GM18517 (cell line): ENCODE results near the gene ABI2.
"Not testable (repeated sequence)": the region's sequence is repeated elsewhere in the genome, so short reads cannot be mapped to it uniquely, and the experiment has no call there.

Source experiments
- ATAC-seq: cut with Tn5 transposase; IDR thresholded peaks from one replicate; pipeline ENCODE4 v1.9.1; 2021; ENCODE audit warnings: mild to moderate bottlenecking, moderate library complexity; ENCODE audit not compliant: unreplicated experiment

ABI2 gene

DNA sequence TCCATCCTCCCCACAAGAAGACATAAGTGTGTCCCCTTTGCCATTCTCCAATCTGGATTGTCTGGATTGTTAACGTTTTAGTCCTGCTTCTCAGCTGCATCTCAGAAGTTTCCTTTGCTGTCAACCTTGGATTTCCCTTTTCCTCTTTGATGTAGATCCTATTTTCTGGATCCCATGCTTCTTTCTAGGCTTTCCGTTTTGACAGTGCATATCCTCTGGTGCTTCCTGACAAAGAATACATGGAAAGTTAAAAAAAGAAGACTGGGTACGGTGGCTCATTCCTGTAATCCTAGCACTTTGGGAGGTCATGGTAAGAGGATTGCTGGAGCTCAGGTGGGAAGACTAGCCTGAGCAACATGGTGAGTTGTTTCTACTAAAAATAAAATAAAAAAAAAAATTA, 26.8 kb downstream of the ABI2 start:
- ATAC-seq, result no peak

- ATAC-seq, result no peak
These were observed 31.3 kb downstream of the ABI2 start for GRCh38 chr2:203359450-203359849.

DNA sequence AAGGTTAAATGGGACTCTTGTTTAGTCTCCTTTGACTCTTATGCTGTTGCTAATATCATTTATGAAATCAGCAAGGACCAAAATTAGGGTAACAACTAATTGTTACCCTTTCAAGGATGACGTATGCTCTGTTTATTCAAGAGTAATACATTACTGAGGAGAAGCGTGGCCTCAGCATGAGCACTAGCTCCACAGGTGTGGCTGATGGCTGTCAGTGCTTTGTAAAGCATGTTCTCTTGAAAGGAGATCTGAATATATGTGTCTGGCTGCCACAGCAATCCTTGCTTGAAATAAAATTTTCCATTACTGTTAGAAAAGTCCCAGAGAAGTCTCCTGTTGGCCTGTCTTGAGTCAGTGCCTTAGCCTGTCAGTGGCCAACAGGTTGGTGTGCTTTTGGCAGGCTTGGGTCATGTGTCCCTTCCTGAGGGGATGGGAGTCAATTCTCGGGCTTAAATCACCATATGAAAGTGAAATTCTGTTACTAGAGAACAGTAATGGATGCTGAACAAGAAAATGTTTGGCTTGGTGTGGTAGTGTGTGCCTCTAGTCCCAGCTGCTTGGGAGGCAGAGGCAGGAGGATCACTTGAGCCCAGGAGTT, 32.7 kb downstream of the ABI2 start:
- no peak for ATAC-seq

DNA sequence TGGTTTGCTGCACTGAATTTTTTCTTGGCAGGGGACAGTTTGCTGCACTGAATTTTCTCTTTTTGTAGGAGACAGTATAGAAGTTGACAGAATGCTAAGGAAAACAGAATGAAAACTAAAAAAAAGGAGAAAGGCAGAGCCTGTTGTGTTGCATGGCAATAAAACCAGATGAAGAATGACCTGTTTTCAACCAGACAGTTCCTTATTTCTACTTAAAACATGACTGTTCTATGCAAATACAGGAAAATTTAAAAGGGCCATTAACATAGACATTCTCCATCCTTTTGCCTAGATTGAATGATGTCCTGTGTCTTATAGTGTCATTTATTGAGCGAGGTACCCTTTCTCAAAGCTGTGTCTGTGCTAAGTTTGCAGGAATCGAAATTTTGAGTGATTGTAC, 33.3 kb downstream of the ABI2 start:
- no peak for ATAC-seq

GRCh38 chr2:203361922-203362321, 33.7 kb downstream of the ABI2 start:
- ATAC-seq, result no peak

DNA sequence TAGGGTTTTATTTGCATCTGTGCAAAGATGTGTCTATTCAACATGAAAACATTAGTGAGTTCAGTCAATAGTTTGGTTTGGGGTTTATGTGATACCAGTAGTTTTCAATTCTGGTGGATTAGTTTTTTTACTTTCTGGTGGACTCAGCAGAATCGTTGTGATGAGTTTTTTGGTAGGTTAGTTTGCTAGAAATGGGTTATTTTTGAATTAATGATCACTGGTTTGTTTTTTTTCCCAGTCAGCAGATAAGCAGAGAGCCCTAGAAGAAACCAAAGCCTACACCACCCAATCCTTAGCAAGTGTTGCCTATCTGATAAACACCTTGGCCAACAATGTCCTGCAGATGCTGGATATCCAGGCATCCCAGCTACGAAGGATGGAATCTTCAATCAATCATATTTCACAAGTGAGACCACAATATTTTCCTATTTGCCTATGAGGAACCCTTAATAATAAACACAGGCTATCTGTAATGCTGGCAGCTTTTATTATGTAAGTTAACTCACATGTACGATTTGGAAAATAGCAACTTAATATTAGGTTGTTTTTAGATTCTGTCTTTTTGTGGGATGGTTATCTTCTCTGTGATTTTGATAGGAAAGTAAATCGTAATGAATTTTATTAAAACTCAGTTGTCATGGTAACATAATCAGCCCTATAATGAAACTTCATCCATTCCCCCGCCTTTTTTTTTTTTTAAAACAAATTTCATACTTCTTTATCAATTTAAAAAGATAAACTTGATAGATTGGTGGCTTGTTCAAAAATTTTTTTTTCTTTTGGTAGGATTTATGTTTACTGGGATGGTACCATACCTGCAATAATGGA, 38.7 kb downstream of the ABI2 start:
- no peak for ATAC-seq

DNA sequence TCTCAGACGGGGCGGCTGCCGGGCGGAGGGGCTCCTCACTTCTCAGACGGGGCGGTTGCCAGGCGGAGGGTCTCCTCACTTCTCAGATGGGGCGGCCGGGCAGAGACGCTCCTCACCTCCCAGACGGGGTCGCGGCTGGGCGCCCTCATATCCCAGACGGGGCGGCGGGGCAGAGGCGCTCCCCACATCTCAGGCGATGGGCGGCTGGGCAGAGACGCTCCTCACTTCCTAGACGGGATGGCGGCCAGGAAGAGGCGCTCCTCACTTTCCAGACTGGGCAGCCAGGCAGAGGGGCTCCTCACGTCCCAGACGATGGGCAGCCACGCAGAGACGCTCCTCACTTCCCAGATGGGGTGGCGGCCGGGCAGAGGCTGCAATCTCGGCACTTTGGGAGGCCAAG, 44.5 kb downstream of the ABI2 start:
- ATAC-seq, result not testable (repeated sequence)

- no peak for ATAC-seq
These were observed 48.0 kb downstream of the ABI2 start for GRCh38 chr2:203376173-203376572.

GRCh38 chr2:203379156-203379555, 51.0 kb downstream of the ABI2 start:
- ATAC-seq, result no peak

DNA sequence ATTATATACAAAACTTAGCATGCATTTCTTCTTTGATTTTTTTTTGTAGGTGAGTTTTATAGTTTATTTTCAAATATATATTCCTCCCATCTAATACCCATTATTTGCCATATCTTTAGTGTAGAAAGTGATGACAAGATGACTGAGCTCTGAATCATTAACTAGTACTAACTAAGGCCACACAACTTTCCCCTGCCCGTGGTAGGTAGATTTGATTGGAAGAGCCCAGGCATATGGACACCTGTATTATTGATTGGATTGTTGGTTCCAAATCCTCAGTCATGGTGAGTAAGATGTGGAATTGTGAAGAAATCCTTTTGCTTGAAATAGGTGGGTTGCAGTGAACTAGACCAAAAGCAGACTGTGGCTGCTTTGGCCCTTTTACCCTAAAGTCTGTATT, 54.8 kb downstream of the ABI2 start:
- no peak for ATAC-seq

DNA sequence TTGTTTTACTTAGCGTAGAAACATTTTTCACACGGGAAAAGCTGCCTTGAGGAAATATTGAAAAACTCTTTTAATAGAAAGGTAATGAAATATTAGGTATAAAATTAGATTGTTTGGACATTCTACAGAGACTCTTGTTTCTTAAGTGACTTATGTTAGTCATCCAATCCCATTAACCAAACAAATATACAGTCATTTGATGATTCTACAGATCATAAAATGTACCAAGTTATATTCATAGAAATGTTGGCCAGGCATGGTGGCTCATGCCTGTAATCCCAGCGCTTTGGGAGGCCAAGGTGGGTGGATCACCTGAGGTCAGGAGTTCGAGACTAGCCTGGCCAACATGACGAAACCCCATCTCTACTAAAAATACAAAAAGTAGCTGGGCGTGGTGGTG, 60.0 kb downstream of the ABI2 start:
- ATAC-seq, result not testable (repeated sequence)

DNA sequence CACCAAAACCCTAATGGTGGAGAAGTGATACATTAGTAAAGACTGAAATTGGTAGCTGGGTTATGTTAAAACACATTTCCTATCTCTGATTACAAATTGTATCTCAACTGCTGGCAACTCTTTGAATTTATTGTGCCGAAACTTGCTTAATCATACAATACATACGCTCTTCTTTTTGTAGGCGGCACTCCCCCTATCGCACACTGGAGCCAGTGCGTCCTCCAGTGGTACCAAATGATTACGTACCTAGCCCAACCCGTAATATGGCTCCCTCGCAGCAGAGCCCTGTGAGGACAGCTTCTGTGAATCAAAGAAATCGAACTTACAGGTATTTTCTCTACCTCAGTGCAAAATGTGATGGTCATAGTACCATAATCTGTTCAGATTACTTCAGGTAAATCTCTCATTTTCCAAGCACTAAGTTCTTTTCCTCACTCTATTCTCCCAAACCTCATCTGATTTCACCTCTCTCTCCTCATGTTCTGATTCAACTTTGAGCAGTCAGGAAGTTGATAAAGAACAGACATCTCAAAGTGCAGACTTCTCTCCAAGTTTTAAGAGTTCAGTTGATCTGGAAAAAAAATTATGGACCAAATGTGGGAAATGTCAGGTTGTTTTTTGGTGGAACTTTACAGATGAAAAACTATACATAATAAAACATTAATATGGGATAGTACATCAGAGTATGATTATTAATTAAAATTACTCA, 66.5 kb downstream of the ABI2 start:
- ATAC-seq, result no peak

GRCh38 chr2:203395858-203396257, 67.7 kb downstream of the ABI2 start:
- ATAC-seq, result no peak

DNA sequence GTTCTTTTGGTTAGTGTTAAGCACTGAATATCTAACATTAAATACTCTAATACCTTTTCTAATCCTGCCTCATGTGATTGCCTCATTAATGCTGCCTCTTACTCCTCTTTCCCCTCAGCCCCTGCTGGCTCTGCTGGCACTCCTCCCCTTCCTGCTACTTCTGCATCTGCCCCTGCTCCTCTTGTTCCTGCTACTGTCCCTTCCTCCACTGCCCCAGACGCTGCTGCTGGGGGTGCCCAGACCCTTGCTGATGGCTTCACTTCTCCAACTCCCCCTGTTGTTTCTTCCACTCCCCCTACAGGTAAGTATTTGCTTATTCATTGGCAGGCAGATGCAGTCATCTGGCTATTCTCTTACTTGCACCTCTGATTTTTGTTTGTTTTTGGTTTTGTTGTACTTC, 68.5 kb downstream of the ABI2 start:
- ATAC-seq, result no peak

GRCh38 chr2:203399031-203399430, 70.8 kb downstream of the ABI2 start:
- no peak for ATAC-seq

- no peak for ATAC-seq
These were observed 72.8 kb downstream of the ABI2 start for GRCh38 chr2:203400805-203401585.

DNA sequence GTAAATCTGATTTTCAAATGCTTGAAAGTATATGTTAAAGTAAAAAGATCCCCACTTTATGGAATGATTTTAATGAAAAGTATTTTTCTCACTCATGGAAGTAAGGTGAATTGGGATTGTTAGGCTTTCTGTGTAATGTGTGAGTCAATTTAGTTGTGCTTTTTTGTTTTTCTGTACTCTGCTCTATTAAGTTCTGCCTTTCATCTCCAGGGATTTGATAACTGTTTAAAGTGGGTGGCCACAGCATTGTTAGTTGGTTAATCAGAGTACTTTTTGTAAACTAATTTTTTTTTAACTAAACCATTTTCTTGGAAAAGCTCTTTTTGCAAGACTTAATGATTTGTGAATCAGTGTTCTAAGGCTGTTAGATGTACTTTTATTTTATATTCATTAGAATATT, 76.8 kb downstream of the ABI2 start:
- ATAC-seq, result no peak

- no peak for ATAC-seq
These were observed 79.3 kb downstream of the ABI2 start for GRCh38 chr2:203407496-203407895.

GRCh38 chr2:203412546-203413331, 84.5 kb downstream of the ABI2 start:
- no peak for ATAC-seq

GRCh38 chr2:203413796-203414195, 85.6 kb downstream of the ABI2 start:
- ATAC-seq, result no peak
